H7 (cell line): ENCODE data around the gene MAP6. TPM values are rescaled to one million over a fixed set of nuclear protein-coding genes. Genes with fewer than 3 reads are reported as not detected.
"Not testable (repeated sequence)": the region's sequence is repeated elsewhere in the genome, so short reads cannot be mapped to it uniquely, and the experiment has no call there.

Experiments used
- DNase-seq: peaks from one replicate; pipeline ENCODE4 v3.0.0; 2012
- H3K27me3 ChIP-seq: 2 replicates; pipeline ENCODE4 v1.6.0; 2011; ENCODE audit warnings: mild to moderate bottlenecking, low read length; ENCODE audit not compliant: control insufficient read depth, insufficient read depth
- H3K36me3 ChIP-seq: replicated peaks from 2 replicates; pipeline ENCODE4 v1.5.1; 2011; ENCODE audit warnings: low read length; ENCODE audit not compliant: control insufficient read depth, insufficient read depth
- H3K4me3 ChIP-seq: 2 replicates; pipeline ENCODE4 v1.5.1; 2011; ENCODE audit warnings: low read depth, mild to moderate bottlenecking, control low read depth, low read length, moderate library complexity; ENCODE audit not compliant: insufficient read depth
- total RNA-seq: library from RNA; depleted of rRNA; stranded (reverse); fragments of >200 nt; shearing (Covaris generic); gene quantifications from 2 replicates; pipeline ENCODE4 v1.2.3, GENCODE V29; 2014; rRNA removed

MAP6 gene
- 0.31 and 0.44 TPM in 2 replicates for total RNA-seq

- DNase-seq = peak; percentile 83
- no peaks in the 10 kb centered on the region for H3K36me3 ChIP-seq
- H3K4me3 ChIP-seq = peak within 1 kb of the TSS; percentile 47
- peaks cover 75% of the 10 kb centered on the region for H3K27me3 ChIP-seq
Observed at GRCh38 chr11:75668451-75669297, at the start of gene MAP6. MAP6 (minus strand) TSS chr11:75669038; CDS start chr11:75668369, 669 bp downstream.

DNA sequence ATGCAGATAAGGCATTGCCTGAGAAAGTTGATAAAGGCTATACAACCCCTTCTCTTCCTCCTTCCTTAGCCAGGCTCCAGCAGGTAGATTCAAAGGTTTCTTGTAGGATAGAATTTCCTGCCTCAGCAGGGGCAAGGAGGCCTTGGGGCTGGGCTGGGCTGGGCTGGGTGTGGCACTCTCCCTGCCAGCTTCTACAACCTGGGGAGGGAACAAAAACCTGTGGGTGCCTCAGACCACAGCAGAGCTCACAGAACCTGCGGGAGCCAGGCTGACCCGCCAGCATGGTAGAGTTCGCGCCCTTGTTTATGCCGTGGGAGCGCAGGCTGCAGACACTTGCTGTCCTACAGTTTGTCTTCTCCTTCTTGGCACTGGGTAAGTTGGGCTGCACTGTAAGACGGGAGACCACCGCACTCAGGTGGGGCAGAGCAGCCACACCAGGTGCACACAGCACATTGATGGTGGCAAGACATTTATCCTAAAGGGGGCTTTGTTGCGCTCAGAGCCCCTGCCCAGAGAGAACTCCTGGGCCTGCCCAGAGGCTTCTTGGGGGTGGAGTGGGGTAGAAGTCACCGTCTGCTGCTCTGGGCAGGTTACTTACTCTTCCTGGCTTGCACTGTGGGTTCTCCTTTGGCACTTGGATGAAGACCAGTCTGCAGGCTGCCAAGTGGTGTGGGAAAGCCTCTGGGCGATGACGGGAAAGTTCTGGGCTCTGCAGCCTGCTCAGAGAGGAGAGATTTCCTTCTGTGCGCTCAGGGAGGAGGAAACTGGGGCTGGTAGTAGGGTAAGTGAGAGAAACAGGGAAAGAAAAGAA is 49.0 kb upstream of the MAP6 start, which contains the start of gene MOGAT2:
TSS of gene MOGAT2 (plus strand) at position 231 of the 811 bp plus-strand sequence. CDS start at position 282, 51 bp downstream.
- H3K36me3 ChIP-seq = no peaks in the 10 kb centered on the region
- no peak within 1 kb of the TSS for H3K4me3 ChIP-seq
- no peak for DNase-seq
- peaks cover 9% of the 10 kb centered on the region for H3K27me3 ChIP-seq

DNA sequence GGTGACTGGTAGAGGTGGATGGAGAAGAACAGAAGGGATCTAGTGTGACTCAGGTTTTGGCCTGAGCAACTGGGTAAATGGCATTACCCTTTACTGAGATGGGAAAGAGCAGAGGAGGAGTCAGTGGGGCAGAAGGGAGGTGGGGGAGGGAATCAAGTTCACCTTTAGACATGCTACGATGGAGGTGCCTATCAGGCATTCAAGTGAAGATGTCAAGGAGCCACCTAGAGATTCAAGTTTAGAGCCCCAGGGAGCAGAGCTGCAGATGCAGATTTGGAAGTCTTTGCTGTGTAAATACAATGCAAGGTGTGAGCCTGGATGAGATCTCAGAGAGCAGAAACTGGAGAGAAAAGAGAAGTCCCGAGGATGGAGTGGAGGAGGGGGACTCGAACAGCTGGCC is 47.8 kb upstream of the MAP6 start:
- Histone ChIP-seq H3K36me3 (no peaks in the 10 kb centered on the region), H3K4me3 (no peak overlapping the region), H3K27me3 (peaks cover 9% of the 10 kb centered on the region)
- DNase-seq = peak; percentile 57

- Histone ChIP-seq H3K36me3 (no peaks in the 10 kb centered on the region), H3K4me3 (no peak overlapping the region), H3K27me3 (peaks cover 9% of the 10 kb centered on the region)
- DNase-seq = no peak
Observed at GRCh38 chr11:75715688-75716087, 46.9 kb upstream of the MAP6 start.

- Histone ChIP-seq H3K27me3 (peaks cover 9% of the 10 kb centered on the region), H3K4me3 (no peak overlapping the region), H3K36me3 (no peaks in the 10 kb centered on the region)
- DNase-seq = no peak
Observed at GRCh38 chr11:75714211-75714610, 45.4 kb upstream of the MAP6 start.

- no peaks in the 10 kb centered on the region for H3K27me3 ChIP-seq
- no peak overlapping the region for H3K4me3 ChIP-seq
- peak; percentile 91 for DNase-seq
- H3K36me3 ChIP-seq = no peaks in the 10 kb centered on the region
Observed at GRCh38 chr11:75706260-75706729, 37.5 kb upstream of the MAP6 start.

- DNase-seq = no peak
- H3K36me3 ChIP-seq = no peaks in the 10 kb centered on the region
- H3K4me3 ChIP-seq = no peak overlapping the region
- H3K27me3 ChIP-seq = no peaks in the 10 kb centered on the region
Observed at GRCh38 chr11:75705541-75705940, 36.7 kb upstream of the MAP6 start.

DNA sequence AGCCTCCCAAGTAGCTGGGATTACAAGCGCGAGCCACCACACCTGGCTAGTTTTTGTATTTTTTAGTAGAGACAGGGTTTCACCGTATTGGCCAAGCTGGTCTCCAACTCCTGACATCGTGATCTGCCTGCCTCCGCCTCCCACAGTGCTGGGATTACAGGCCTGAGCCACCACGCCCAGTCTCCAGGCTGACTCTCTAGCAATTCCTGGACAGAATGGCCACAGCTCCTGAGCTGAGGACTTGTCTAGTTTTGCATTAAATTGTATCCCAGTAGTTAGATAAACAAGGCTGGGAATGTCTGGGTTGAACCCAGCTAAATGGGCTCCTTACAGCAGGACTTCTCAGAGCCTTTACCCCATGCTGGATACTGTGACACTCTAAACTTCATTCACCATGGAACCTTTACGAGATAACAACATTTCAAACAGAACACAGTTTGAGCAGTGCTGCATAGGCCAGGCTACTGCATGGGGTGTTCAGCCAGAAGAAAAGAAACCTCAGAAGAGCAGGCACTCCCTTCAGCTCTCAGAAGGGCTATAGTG is 34.9 kb upstream of the MAP6 start:
- no peaks in the 10 kb centered on the region for H3K27me3 ChIP-seq
- no peaks in the 10 kb centered on the region for H3K36me3 ChIP-seq
- H3K4me3 ChIP-seq = no peak overlapping the region
- DNase-seq = no peak

DNA sequence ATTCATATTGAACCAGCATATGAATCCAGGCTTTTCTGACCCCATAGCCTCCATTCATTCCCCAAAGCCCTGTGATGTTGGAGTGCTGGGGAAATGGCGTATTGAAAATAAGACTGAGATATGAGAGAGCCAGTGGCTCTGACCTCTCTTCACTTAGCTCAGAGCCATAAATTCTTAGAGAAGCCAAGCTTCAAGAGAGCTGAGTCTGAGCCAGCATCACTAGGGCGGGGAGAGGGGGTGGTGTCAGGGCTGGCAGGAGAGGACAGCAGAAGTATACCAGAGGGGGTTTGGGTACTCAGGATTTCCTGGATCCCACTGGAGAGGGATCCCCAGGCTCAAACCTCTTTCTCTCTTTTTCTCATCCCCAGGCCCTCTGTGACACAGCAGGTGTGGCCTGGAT is 32.1 kb upstream of the MAP6 start:
- Histone ChIP-seq H3K36me3 (no peaks in the 10 kb centered on the region), H3K4me3 (no peak overlapping the region), H3K27me3 (no peaks in the 10 kb centered on the region)
- no peak for DNase-seq

DNA sequence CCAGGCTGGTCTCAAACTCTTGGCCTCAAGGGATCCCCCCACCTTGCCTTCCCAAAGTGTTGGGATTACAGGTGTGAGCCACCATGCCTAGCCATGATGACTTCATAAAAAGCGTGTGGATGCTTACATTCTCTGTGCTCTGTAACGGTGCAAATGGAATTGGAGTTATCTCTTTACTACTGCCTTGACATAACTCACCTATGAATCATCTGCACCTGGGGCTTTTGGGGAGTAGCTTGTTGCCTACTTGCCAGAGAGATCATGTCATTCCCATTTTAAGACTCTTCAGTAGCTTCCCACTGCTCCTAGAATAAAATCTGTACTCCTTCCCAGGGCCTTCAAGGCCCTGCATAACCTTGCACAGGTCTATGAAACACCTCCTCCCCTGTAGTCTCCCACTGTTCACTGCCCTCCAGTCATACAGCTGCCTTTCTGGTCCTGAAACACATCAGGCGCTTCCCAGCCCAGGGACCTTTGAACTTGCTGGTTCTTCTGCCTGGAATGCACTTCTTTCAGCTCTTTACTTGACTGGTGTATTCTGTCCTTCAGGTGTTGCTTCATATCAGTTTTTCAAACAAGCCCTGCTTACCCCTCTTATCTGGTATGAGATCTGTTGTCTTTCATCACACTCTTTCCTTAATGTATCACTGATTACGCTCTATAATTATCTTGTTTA is 29.2 kb upstream of the MAP6 start:
- DNase-seq = no peak
- Histone ChIP-seq H3K4me3 (no peak overlapping the region), H3K36me3 (no peaks in the 10 kb centered on the region), H3K27me3 (no peaks in the 10 kb centered on the region)

DNA sequence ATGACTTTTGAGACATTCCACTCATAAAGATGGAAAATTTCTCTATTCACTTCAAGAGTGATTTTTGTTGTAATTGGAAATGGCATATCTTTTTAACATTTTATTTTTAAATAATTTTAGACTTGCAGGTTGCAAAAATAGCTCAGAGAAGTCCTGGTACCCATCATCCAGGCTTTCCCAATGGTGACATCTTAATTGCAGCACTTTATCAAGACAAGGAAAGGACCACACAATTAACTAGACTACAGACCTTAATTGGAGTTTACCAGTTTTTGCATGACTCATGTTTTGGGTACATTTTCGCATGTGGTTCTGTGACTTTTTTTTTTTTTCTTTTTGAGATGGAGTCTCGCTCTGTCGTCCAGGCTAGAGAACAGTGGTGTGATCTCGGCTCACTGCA is 23.0 kb upstream of the MAP6 start:
- Histone ChIP-seq H3K4me3 (no peak overlapping the region), H3K36me3 (no peaks in the 10 kb centered on the region), H3K27me3 (peaks cover 1% of the 10 kb centered on the region; the same call in 1 of the 2 replicates)
- no peak for DNase-seq

GRCh38 chr11:75689863-75690609 is 21.2 kb upstream of the MAP6 start:
- no peak overlapping the region for H3K4me3 ChIP-seq

DNA sequence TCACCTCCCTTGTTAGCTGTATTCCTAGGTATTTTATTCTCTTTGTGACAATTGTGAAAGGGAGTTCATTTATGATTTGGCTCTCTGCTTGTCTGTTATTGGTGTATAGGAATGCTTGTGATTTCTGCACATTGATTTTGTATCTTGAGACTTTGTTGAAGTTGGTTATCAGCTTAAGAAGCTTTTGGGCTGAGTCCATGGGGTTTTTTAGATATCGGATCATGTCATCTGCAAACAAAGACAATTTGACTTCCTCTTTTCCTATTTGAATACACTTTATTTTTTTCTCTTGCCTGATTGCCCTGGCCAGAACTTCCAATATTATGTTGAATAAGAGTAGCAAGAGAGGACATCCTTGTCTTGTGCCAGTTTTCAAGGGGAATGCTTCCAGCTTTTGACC is 15.0 kb upstream of the MAP6 start:
- H3K4me3 ChIP-seq, H3K27me3 ChIP-seq, DNase-seq, H3K36me3 ChIP-seq: not testable (repeated sequence)

More at GRCh38 chr11:75689863-75690609, 21.2 kb upstream of the MAP6 start:
- no peak for DNase-seq
- Histone ChIP-seq H3K36me3 (no peaks in the 10 kb centered on the region), H3K27me3 (peaks cover 1% of the 10 kb centered on the region; the same call in 1 of the 2 replicates)
